ENCODE measurements around the gene HPN.

Gene HPN

GRCh38 chr19:35041548-35042055, at the start of gene HPN:
Gene HPN, plus strand, starts transcription at chr19:35041721. Its CDS starts 786 bp downstream, at chr19:35042507.
- no peak for TF ChIP-seq CTCF (IDR thresholded peaks at IDR 0.05)

DNA sequence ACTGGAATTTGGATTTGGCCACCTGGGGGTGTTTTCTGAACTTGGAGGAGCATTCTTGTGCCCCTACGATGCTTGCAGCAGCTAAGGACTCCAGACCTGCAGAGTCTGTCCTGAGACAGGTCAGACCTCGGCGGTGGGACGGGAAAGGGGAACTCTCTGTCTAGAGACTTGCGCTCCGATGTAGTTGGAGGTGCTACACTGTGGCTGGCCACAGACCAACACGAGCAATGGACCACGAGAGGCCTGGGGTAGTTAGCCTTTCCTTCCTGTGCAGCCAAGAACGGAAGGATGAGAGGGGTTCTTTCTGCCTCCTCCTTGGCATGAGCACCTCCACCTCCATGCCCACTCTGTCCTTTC, 47.3 kb upstream of the HPN start:
- TF ChIP-seq CTCF (IDR thresholded peaks at IDR 0.05) = no peak

- TF ChIP-seq CTCF (IDR thresholded peaks at IDR 0.05) = no peak
Measured at GRCh38 chr19:34994643-34995541, 46.6 kb upstream of the HPN start.

DNA sequence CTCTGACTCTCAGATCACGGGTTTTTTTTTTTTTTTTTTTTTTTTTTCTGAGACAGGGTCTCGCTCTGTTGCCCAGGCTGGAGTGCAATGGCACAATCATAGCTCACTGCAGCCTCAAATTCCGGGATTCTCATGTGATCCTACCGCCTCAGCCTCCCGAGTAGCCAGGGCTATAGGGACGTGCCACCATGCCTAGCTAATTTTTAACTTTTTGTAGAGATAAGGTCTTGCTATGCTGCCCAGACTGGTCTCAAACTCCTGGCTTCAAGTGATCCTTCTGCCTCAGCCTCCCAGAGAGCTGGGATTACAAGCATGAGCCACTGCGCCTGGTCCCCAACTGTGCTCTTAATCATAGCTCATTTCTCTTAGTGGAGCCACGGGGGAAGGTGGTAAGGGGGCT, 46.0 kb upstream of the HPN start:
- TF ChIP-seq CTCF (IDR thresholded peaks at IDR 0.05) = no peak

- no peak for TF ChIP-seq CTCF (IDR thresholded peaks at IDR 0.05)
Measured at GRCh38 chr19:34997071-34997617, 44.4 kb upstream of the HPN start.

- no peak for TF ChIP-seq CTCF (IDR thresholded peaks at IDR 0.05)
Measured at GRCh38 chr19:34998777-34999497, 42.6 kb upstream of the HPN start.

DNA sequence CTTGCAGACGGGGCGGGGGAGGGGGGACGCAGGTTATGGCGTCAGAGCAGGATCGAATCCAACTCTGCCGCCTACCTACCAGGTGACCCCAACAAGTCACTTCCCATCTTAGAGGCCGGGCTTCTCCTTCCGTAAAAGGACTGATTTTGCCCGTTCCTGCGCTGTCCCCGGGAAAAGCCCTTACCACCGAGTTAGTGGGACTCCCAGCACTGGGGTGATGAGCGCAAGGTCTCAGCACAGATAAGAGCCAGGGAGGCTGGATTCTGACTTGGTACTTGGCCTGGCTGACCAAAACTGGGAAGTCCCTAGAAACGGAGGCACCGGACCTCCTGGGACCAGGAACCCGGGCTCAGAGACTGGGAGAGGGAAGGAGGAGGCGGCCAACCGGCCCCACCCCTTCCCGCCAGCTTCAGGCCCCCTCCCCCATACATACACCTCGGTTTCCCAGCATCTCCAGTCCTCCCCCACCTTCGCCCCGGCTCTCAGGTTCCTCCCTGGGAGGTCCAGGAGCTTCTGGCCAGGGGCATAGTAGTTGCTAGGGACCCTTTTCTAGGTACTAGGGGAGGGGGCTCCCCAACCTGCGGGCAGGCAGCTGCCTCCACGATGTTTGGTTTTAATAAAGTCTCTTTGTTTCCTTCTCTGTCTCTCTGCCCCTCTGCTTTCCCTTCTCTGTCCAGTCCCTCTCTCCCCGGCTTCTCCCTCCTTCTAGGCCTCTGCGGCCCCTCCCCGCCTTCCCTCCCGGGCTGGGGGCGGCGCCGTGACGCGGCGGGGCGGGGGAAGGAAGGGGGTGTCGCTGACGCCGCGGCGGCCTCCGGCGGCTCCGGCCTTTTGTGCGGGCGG, 41.8 kb upstream of the HPN start, which contains the start of gene GRAMD1A:
Gene GRAMD1A (plus strand): TSS at position 826 of the 840 bp plus-strand sequence. CDS start 156 bp downstream, outside the sequence.
- no peak for TF ChIP-seq CTCF (IDR thresholded peaks at IDR 0.05)

Measured in LNCAP (cell line).